ENCODE data around the gene MFN2. TPM values are rescaled to one million over a fixed set of nuclear protein-coding genes. Genes with fewer than 3 reads are reported as not detected.

The MFN2 gene
- total RNA-seq, 1 donor from 2014 or later = 61.9 TPM

DNA sequence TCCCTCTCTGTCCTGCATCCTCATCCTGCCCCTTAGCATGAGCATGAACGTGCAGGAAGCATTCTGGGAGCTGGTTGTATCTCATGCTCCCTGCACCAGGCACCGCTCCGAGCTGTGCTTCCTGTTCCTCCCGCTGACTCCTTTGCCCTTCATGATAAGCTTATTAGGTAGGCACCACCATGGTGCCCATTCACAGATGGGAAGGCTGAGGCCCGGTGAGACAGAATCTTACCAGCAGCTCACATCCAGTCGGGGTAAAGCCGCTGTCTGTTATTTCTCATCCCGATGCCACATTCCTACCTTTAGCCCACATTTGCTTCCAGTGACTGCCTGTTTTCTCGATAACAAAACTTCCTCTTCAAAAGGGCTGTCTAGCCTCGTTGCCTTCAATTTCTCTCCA is 46.3 kb downstream of the MFN2 start:
- peaks cover 7% of the 10 kb centered on the region for H3K9me3 Mint-ChIP-seq (ENCODE audit: unreplicated experiment)
- no peak for TF ChIP-seq CTCF (IDR thresholded peaks at IDR 0.05; ENCODE audit: partially characterized antibody, unreplicated experiment)
- no peaks in the 10 kb centered on the region for H3K4me1 Mint-ChIP-seq (ENCODE audit: low read depth, unreplicated experiment)
- no peak overlapping the region for H3K27ac Mint-ChIP-seq (ENCODE audit: unreplicated experiment)
- H3K27me3 Mint-ChIP-seq (ENCODE audit: unreplicated experiment) = peaks cover 7% of the 10 kb centered on the region
- H3K36me3 Mint-ChIP-seq (ENCODE audit: unreplicated experiment) = peaks cover 6% of the 10 kb centered on the region
- no peak for DNase-seq
- H3K4me3 Mint-ChIP-seq (ENCODE audit: unreplicated experiment) = no peak overlapping the region

GRCh38 chr1:12028248-12028647 is 48.0 kb downstream of the MFN2 start:
- Mint-ChIP-seq H3K9me3 (ENCODE audit: unreplicated experiment) (peaks cover 7% of the 10 kb centered on the region), H3K36me3 (ENCODE audit: unreplicated experiment) (peaks cover 6% of the 10 kb centered on the region), H3K4me1 (ENCODE audit: low read depth, unreplicated experiment) (peaks cover 5% of the 10 kb centered on the region), H3K4me3 (ENCODE audit: unreplicated experiment) (no peak overlapping the region), H3K27me3 (ENCODE audit: unreplicated experiment) (peaks cover 7% of the 10 kb centered on the region), H3K27ac (ENCODE audit: unreplicated experiment) (no peak overlapping the region)
- DNase-seq = no peak
- TF ChIP-seq CTCF (IDR thresholded peaks at IDR 0.05; ENCODE audit: partially characterized antibody, unreplicated experiment) = no peak

DNA sequence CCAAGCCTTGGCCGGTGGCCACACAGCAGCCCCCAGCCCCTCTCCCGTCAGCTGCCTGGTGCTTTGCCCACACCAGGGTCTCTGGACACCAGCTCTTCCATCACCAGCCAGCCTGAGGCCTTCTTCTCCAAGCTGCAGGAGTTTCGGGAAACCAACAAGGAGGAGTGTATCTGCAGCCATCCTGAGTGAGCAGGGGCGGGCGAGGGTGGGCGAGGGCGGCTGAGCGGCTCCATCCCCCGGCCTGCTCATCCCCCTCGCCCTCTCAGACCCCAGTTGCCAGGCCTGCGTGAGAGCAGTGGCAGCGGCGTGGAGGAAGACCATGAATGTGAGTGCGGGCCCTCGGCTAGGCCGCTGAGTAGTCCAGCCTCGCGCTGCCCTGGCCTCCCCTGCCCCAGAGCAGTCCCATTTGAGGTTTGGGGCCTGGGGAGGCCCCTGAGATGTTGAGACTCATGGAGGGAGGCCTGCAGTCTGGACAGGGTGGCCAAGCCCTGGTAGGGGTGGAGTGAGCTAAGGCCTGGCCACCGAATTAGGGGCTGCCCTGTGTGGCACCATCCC is 48.8 kb downstream of the MFN2 start:
- H3K4me3 Mint-ChIP-seq (ENCODE audit: unreplicated experiment) = no peak overlapping the region
- peaks cover 6% of the 10 kb centered on the region for H3K36me3 Mint-ChIP-seq (ENCODE audit: unreplicated experiment)

GRCh38 chr1:12029720-12030339 is 49.6 kb downstream of the MFN2 start:
- Mint-ChIP-seq H3K4me1 (ENCODE audit: low read depth, unreplicated experiment) (peaks cover 5% of the 10 kb centered on the region), H3K36me3 (ENCODE audit: unreplicated experiment) (peaks cover 6% of the 10 kb centered on the region), H3K27ac (ENCODE audit: unreplicated experiment) (no peak overlapping the region), H3K27me3 (ENCODE audit: unreplicated experiment) (peaks cover 4% of the 10 kb centered on the region), H3K4me3 (ENCODE audit: unreplicated experiment) (no peak overlapping the region), H3K9me3 (ENCODE audit: unreplicated experiment) (peaks cover 5% of the 10 kb centered on the region)
- no peak for TF ChIP-seq CTCF (IDR thresholded peaks at IDR 0.05; ENCODE audit: partially characterized antibody, unreplicated experiment)
- DNase-seq = no peak

More for the DNA sequence above, 48.8 kb downstream of the MFN2 start:
- DNase-seq = no peak
- peaks cover 7% of the 10 kb centered on the region for H3K27me3 Mint-ChIP-seq (ENCODE audit: unreplicated experiment)
- H3K27ac Mint-ChIP-seq (ENCODE audit: unreplicated experiment) = no peak overlapping the region
- H3K4me1 Mint-ChIP-seq (ENCODE audit: low read depth, unreplicated experiment) = peaks cover 5% of the 10 kb centered on the region
- H3K9me3 Mint-ChIP-seq (ENCODE audit: unreplicated experiment) = peaks cover 7% of the 10 kb centered on the region
- TF ChIP-seq CTCF (IDR thresholded peaks at IDR 0.05; ENCODE audit: partially characterized antibody, unreplicated experiment) = no peak
